Posterior vena cava (tissue), 2 donors: ENCODE data around the gene G2E3. TPM values are rescaled to one million over a fixed set of nuclear protein-coding genes. Genes with fewer than 3 reads are reported as not detected.
"Not testable (repeated sequence)": the region's sequence is repeated elsewhere in the genome, so short reads cannot be mapped to it uniquely, and the experiment has no call there.

Experiments
- DNase-seq: peaks from one replicate; pipeline ENCODE4 v3.0.0-alpha.2; 2020; ENCODE audit warnings: low spot score
- intact Hi-C, 2 donors: fragments of 100-400 bp; cut with DNase I; formaldehyde crosslinking; loops; one replicate each; pipeline versions ENCODE4 v1.14.1 to v1.14.2; 2022 to 2023
- total RNA-seq, 2 donors: library from RNA; stranded (reverse); fragmentation: NEBNext Ultra II Directional; extraction: Animal tissue kit (Norgen Biotek cat#: 25700); gene quantifications; one replicate each; pipeline ENCODE4 v1.2.1, GENCODE V29; 2021
- donor health status: DM: yes; HTN: yes; CAD: no.
- donor health status: DM: yes; HTN: yes; CAD: no.

The G2E3 gene
- total RNA-seq, 2 donors from 2014 or later, result 13.7 to 15.2 TPM

DNA sequence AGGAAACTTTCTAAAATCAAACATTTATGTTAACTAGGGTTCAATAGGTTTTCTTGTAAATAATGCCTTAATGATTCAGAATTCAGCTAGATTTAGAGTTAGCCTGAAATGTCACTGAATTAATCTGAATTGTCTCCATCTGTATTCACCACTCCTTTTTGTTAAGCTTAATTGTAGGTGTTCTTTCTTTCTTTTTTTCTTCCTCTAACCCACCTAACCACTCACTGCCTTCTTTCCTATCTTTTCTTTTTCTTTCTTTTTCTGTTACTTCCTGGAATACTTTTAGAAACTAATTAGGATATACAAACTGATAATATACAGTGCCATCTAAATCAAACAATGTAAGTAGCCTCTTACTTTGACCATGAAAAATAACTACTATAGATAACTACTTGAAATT is 29.9 kb downstream of the G2E3 start:
- DNase-seq, result no peak
- intact Hi-C loops, result no loop called here

- no peak for DNase-seq
- intact Hi-C loops, result no loop called here
These were observed 38.0 kb downstream of the G2E3 start for GRCh38 chr14:30596935-30597334.

GRCh38 chr14:30597504-30597903 is 38.5 kb downstream of the G2E3 start:
- intact Hi-C loops, result no loop called here

DNA sequence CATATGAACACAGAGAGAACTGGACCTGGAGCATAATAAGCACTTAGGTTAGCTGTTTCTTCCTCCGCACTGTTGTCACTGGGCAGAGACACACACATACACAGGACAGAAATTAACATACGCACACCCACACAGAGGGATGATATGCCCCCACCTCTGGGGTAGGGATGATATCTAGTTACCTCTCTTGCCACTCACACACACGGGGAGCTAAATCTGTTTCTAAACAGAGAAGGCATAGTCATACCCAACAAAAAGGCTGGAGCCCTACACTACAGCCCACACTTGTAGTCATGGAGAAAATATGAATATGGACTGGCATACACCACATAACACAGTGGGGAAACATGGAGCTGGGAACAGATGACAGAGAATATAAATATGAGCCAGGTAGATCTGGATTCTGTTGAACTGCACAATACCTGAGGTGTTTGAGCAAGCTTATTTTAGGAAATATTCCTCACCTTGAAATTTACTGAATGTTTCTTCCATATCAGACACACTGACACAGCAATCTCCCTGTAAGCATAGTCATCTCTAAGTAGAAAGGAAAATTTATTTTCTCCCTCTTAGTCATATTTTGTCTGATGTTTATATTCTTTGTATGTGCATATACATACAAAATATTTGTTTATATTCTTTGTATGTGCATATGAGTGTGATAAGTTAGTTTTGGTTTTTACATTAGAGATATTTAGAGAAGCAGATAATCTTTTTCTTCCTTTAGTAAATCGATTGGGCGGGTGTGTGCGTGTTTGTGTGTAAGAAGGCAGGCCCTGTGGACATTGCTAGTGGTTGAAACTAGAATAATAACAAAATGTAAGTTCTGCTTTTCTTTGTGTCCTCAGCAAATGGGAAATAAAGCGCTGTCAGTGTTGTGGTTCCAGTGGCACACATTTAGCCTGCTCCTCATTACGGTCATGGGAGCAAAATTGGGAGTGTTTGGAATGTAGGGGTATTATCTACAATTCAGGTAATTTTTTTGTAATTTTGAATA is 42.3 kb downstream of the G2E3 start:
- intact Hi-C loops, result no loop called here
- DNase-seq, result no peak

More at GRCh38 chr14:30597504-30597903, 38.5 kb downstream of the G2E3 start:
- no peak for DNase-seq

DNA sequence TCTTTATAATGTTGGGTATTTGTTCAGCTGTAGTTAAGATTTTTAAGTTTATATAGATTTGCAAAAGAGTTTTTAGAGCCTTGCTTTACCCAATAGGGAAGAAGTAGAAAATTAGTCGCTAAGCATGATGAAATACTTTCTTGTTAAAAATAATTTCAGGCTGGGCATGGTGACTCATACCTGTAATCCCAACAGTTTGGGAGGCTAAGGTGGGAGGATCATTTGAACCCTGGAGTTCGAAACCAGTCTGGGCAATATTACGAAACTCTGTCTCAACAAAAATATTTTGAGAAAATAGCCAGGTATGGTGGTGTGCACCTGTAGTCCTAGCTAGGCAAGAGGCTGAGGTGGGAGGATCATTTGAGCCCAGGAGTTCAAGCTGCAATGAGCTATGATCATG is 44.4 kb downstream of the G2E3 start:
- no peak for DNase-seq
- intact Hi-C loops, result no loop called here

GRCh38 chr14:30604696-30605095 is 45.7 kb downstream of the G2E3 start:
- intact Hi-C loops, DNase-seq: not testable (repeated sequence)

DNA sequence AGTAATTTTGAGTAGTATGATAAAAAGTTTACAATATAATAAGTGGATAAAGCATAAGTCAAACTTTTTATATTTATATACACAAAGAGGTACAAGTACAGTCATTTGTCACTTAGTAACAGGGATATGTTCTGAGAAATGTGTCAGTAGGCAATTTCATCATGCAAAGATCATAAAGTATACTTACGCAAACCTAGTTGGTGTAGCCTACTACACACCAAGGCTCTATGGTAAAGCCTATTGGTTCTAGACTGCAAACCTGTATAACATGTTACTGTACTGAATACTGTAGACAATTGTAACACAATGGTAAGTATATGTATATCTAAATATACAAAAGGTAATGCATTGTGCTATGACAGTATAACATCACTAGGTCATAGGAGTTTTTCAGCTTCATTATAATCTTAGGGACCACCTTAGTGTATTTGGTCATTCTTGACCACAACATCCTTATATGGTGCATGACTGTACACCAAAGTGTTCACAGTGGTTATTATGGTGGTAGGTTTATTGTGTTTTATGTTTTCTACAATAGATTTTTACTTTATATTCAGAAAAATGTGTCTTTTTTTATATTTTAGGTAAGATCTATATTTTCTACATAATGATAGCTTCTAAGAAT is 48.3 kb downstream of the G2E3 start:
- no peak for DNase-seq
- intact Hi-C loops, result no loop called here

- intact Hi-C loops, result no loop called here
- DNase-seq, result no peak
These were observed 49.6 kb downstream of the G2E3 start for GRCh38 chr14:30608533-30609006.

- intact Hi-C loops, result no loop called here
- DNase-seq, result peak; percentile 80
These were observed 51.9 kb downstream of the G2E3 start for GRCh38 chr14:30610787-30611343.

DNA sequence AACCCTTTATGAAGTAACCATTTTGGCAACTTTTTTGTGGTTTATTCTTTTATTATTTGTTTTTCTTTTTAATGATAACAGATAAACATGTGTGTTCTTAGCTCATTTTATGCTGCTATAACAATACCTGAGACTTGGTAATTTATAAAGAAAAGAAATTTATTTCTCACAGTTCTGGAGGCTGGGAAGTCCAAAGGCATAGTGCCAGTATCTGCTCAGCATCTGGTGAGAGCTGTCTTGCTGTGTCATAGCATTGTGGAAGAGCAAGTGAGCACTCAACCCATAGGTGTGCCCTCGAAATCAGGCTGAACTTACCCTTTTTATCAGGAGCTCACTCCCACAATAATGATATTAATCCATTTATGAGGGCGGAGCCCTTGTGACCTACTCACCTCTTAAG is 55.2 kb downstream of the G2E3 start:
- DNase-seq, result no peak

GRCh38 chr14:30620178-30620577 is 61.2 kb downstream of the G2E3 start:
- no peak for DNase-seq
- intact Hi-C loops, result no loop called here

More for the DNA sequence above, 55.2 kb downstream of the G2E3 start:
- intact Hi-C loops, result no loop called here

DNA sequence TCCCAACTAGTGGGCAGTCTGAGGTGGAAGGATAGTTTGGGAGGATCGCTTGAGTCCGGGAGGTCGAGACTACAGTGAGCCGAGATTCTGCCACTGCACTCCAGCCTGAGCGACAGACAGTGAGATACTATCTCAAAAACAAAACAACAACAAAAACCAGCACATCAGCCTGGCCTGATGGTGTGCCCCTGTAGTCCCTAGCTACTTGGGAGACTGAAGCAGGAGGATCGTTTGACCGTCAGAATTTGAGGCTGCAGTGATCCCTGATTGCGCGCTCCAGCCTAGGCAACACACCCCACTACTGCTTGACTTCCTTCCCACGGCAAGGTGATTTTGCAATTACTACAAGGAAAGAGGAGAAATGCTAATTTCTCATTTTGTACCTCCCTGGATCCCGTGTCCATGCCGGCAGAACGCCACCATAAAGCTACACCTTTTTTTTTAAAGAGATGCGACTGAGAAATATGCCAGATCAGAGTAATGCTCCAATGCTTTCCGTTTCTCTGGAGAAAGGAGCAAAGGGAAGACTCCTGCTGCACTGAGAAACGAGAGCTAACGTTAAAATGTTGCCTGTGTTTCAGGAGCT is 62.5 kb downstream of the G2E3 start:
- peak; percentile 49 for DNase-seq
- intact Hi-C loops, result no loop called here

DNA sequence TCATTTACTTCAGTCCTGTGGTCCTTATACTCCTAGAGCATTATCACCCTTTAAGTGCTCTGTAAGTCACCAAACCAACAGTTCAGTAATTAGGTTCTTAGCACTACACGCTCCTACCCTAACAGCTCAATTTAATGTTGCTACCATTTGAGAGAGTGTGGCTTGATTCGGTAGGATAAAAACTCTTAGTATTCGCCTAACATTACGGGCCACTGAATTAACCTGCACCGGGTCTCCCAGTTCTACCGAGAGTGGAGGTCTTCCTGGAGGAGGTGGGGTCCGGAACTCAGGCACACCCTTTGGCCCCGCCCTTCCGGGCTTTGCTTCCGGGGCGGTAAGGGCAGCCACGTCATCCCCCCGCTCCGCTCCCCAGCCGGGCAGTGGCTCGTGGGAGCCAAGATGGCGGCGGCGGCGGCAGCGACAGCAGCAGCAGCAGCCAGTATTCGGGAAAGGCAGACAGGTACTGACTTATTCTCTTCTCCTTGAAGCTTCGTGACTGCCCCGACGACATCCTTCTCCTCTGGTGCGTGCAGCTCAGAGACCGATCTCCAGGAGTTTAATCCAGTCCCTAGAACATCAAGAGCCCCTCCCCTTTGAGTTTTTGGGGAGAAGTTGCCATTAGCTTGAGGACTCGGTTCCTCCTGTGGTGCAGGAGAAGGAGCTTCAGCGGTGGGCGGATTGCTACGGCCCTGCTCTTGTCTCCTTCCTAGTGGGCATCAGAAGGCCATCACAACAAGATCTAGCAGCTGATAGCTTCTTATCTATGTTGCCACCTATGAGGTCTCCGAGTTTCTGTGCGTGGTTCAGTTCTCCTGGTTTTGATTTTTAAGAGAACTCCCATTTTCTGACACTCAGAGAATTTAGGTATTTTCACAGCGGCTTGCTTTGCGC is 63.2 kb downstream of the G2E3 start, which contains the start of gene SCFD1:
Gene SCFD1 (plus strand): TSS at position 380 of the 891 bp plus-strand sequence. CDS start 20 bp downstream, at position 400.
- peak; percentile 98 for DNase-seq
- intact Hi-C loops, result no loop called here

DNA sequence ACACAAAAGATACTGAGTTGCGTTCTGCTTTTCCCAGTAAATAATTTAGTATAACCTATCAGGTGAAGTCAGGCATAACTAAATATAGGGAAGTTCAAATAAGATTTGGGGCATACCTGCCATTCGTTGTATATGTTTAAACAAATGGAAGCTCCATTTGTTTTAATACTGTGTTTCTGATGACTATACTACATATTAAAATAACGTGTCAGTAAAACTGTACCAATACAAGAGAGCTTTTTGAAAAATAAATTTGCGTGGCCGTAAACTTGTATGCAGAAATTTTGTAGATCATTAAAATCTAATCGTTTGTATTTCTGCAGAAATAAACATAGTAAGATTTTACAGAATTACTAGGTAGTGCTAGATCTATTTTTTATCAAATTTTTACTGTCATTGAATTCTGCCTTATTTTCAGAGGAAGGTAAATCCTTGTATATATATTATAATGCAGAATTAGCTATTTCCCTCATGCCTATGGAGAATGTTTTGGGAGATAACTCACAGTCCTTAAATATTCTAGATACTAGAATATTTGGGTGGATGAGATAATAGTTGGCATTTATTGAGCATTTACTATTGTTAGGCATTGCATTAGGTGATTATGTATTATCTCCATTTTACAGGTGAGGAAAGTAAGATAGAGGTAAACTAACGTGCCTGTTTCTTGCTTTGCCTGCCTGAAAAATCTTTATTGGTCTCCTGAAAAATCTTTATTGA is 64.6 kb downstream of the G2E3 start:
- DNase-seq, result no peak
- intact Hi-C loops, result no loop called here

DNA sequence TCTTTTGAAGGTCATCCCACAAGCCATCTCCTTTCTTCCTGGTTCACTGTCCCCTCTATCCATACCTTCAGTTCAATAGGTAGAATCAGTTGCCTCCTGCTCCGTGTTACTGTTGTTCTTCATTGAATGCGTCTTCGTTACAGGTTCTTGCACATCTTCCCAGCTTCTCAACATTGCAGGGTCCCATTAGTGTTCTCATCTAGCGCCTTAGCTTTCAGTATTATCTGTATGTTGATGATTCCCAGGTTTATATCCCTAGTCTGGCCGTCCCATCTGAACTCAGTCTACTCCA is 65.1 kb downstream of the G2E3 start:
- DNase-seq, result no peak
- intact Hi-C loops, result no loop called here

DNA sequence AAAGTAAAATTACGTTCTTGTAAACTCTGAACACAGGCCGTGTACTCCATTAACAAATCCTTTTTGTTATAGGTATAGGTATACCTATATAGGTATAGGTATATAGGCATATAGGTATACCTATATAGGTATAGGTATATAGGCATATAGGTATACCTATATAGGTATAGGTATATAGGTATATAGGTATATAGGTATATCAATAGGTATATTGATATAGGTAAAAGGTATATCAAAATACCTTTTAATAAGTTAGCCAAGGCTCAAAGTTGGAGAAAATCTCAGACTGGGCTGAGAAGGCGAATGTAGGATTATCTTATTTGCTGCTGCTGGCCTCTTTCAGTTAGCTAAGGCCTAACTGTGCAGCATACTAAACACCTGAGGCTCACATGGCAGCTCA is 66.6 kb downstream of the G2E3 start:
- intact Hi-C loops, result no loop called here
- no peak for DNase-seq

GRCh38 chr14:30629432-30629831 is 70.5 kb downstream of the G2E3 start:
- intact Hi-C loops, DNase-seq: not testable (repeated sequence)

DNA sequence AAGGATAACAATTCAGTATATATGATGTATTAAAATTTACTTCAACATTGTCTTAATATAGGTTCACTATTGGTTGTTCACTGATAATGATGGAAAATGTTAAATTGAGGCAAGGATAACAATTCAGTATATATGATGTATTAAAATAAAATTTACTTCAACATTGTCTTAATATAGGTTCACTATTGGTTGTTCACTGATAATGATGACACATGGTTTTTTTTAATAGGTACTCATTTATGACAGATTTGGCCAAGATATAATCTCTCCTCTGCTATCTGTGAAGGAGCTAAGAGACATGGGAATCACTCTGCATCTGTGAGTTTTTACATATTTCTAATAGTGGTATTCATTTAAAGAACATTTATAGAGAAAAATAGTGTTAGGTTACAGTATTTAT is 71.3 kb downstream of the G2E3 start:
- intact Hi-C loops, result no loop called here
- DNase-seq, result no peak
